HEK293 (cell line): ENCODE measurements around the gene ANXA3.

Experiments used
- CTCF ChIA-PET: fragments of 350-600 bp; formaldehyde crosslinking; extraction: SDS; loops from one replicate; lab custom pipeline; 2021; ENCODE audit warnings: antibody characterized with exemption; lab: Yijun Ruan, JAX
- POLR2A ChIA-PET: fragments of 300-600 bp; formaldehyde crosslinking; extraction: SDS; loops from one replicate; lab custom pipeline; 2020; ENCODE audit warnings: antibody characterized with exemption, inconsistent platforms; lab: Yijun Ruan, JAX
- H3K27ac ChIP-seq: fragments of 200-500 bp; sonication (Bioruptor generic); 2 replicates; pipeline ENCODE4 v1.5.1; 2014; ENCODE audit warnings: low read depth, low read length, control low read depth, inconsistent platforms; ENCODE audit errors: extremely low read depth
- H3K36me3 ChIP-seq, 2 experiments: fragments of 200-500 bp in 1 of 2; sonication (Bioruptor generic) in 1 of 2; 1 replicate in 1 of 2; 2 replicates in 1 of 2; pipeline ENCODE4 v1.5.1; 2014 to 2017; ENCODE audit warnings: inconsistent platforms in 2 of 2, low read length in 2 of 2; ENCODE audit not compliant: control insufficient read depth in 2 of 2, insufficient read depth in 1 of 2
- H3K4me1 ChIP-seq: fragments of 200-500 bp; sonication (Bioruptor generic); 2 replicates; pipeline ENCODE4 v1.5.1; 2014; ENCODE audit warnings: mild to moderate bottlenecking, low read length, inconsistent platforms; ENCODE audit not compliant: control insufficient read depth, insufficient read depth
- H3K4me3 ChIP-seq: 2 replicates; pipeline ENCODE4 v1.5.1; 2011; ENCODE audit warnings: low read depth, mild to moderate bottlenecking, control low read depth, low read length, moderate library complexity
- H3K9me3 ChIP-seq: fragments of 200-500 bp; sonication (Bioruptor generic); 2 replicates; pipeline ENCODE4 v1.5.1; 2014; ENCODE audit warnings: low read depth, low read length, inconsistent platforms; ENCODE audit not compliant: control insufficient read depth, insufficient read depth
- EGR2 ChIP-seq: fragments of 450-650 bp; formaldehyde crosslinking; IDR thresholded peaks from 2 replicates; pipeline ENCODE4 v1.5.1; 2016; ENCODE audit warnings: low read depth, missing biosample characterization, missing genetic modification characterization
- ELK4 ChIP-seq: IDR thresholded peaks from 2 replicates; pipeline ENCODE4 v1.6.1; 2011; ENCODE audit warnings: mild to moderate bottlenecking, low read depth, low read length, borderline replicate concordance
- REST ChIP-seq: fragments of 450-650 bp; formaldehyde crosslinking; IDR thresholded peaks from 2 replicates; pipeline ENCODE4 v1.5.1; 2016; ENCODE audit warnings: missing biosample characterization, missing genetic modification characterization
- SP7 ChIP-seq: fragments of 450-650 bp; formaldehyde crosslinking; IDR thresholded peaks from 2 replicates; pipeline ENCODE4 v1.5.1; 2016; ENCODE audit warnings: missing biosample characterization, missing genetic modification characterization
- ZBTB26 ChIP-seq: fragments of 450-650 bp; formaldehyde crosslinking; optimal IDR thresholded peaks from 2 replicates; pipeline ENCODE3; 2016; ENCODE audit warnings: missing biosample characterization, mild to moderate bottlenecking, missing genetic modification characterization
- ZEB2 ChIP-seq: fragments of 450-650 bp; formaldehyde crosslinking; IDR thresholded peaks from 2 replicates; pipeline ENCODE4 v1.5.1; 2016; ENCODE audit warnings: missing biosample characterization, missing genetic modification characterization
- ZFP41 ChIP-seq: fragments of 450-650 bp; formaldehyde crosslinking; IDR thresholded peaks from 2 replicates; pipeline ENCODE4 v1.5.1; 2016; ENCODE audit warnings: missing biosample characterization, missing genetic modification characterization, borderline replicate concordance
- ZNF148 ChIP-seq: fragments of 450-650 bp; formaldehyde crosslinking; IDR thresholded peaks from 2 replicates; pipeline ENCODE4 v1.5.0; 2017; ENCODE audit warnings: missing biosample characterization, missing genetic modification characterization, borderline replicate concordance
- ZNF16 ChIP-seq: fragments of 450-650 bp; formaldehyde crosslinking; IDR thresholded peaks from 2 replicates; pipeline ENCODE4 v1.5.1; 2016; ENCODE audit warnings: low read depth, missing biosample characterization, missing genetic modification characterization
- ZNF174 ChIP-seq: fragments of 450-650 bp; formaldehyde crosslinking; IDR thresholded peaks from 2 replicates; pipeline ENCODE4 v1.5.0; 2017; ENCODE audit warnings: missing biosample characterization, mild to moderate bottlenecking, missing genetic modification characterization
- ZNF214 ChIP-seq: fragments of 450-650 bp; formaldehyde crosslinking; IDR thresholded peaks from 2 replicates; pipeline ENCODE4 v1.5.1; 2017; ENCODE audit warnings: missing biosample characterization, mild to moderate bottlenecking, missing genetic modification characterization, borderline replicate concordance
- ZNF239 ChIP-seq: fragments of 450-650 bp; formaldehyde crosslinking; IDR thresholded peaks from 2 replicates; pipeline ENCODE4 v1.5.1; 2016; ENCODE audit warnings: missing biosample characterization, missing genetic modification characterization
- ZNF248 ChIP-seq: fragments of 450-650 bp; formaldehyde crosslinking; IDR thresholded peaks from 2 replicates; pipeline ENCODE4 v1.5.1; 2017; ENCODE audit warnings: missing biosample characterization, missing genetic modification characterization
- ZNF266 ChIP-seq: fragments of 450-650 bp; formaldehyde crosslinking; IDR thresholded peaks from 2 replicates; pipeline ENCODE4 v1.5.1; 2016; ENCODE audit warnings: missing biosample characterization, missing genetic modification characterization, low read depth
- ZNF302 ChIP-seq: fragments of 450-650 bp; formaldehyde crosslinking; IDR thresholded peaks from 2 replicates; pipeline ENCODE4 v1.5.1; 2016; ENCODE audit warnings: missing biosample characterization, missing genetic modification characterization, low read depth
- ZNF341 ChIP-seq: fragments of 450-650 bp; formaldehyde crosslinking; IDR thresholded peaks from 2 replicates; pipeline ENCODE4; 2016; ENCODE audit warnings: low read depth, missing biosample characterization, missing genetic modification characterization
- ZNF354C ChIP-seq: fragments of 450-650 bp; formaldehyde crosslinking; IDR thresholded peaks from 2 replicates; pipeline ENCODE4 v1.5.1; 2016; ENCODE audit warnings: missing biosample characterization, missing genetic modification characterization, low read depth, borderline replicate concordance
- ZNF48 ChIP-seq: fragments of 450-650 bp; formaldehyde crosslinking; IDR thresholded peaks from 2 replicates; pipeline ENCODE4 v1.5.1; 2016; ENCODE audit warnings: missing biosample characterization, missing genetic modification characterization
- ZNF529 ChIP-seq: fragments of 450-650 bp; formaldehyde crosslinking; IDR thresholded peaks from 2 replicates; pipeline ENCODE4 v1.5.1; 2017; ENCODE audit warnings: missing genetic modification characterization, missing biosample characterization; ENCODE audit not compliant: insufficient replicate concordance
- ZNF560 ChIP-seq: fragments of 450-650 bp; formaldehyde crosslinking; IDR thresholded peaks from 2 replicates; pipeline ENCODE4 v1.5.1; 2017; ENCODE audit warnings: missing biosample characterization, missing genetic modification characterization, borderline replicate concordance
- ZNF76 ChIP-seq: fragments of 450-650 bp; formaldehyde crosslinking; IDR thresholded peaks from 2 replicates; pipeline ENCODE4; 2016; ENCODE audit warnings: low read depth, missing biosample characterization, missing genetic modification characterization, borderline replicate concordance
- ZNF837 ChIP-seq: fragments of 450-650 bp; formaldehyde crosslinking; IDR thresholded peaks from 2 replicates; pipeline ENCODE4 v1.5.1; 2016; ENCODE audit warnings: missing biosample characterization, missing genetic modification characterization
- ZXDB ChIP-seq: fragments of 450-650 bp; formaldehyde crosslinking; IDR thresholded peaks from 2 replicates; pipeline ENCODE4 v1.5.1; 2016; ENCODE audit warnings: missing biosample characterization, missing genetic modification characterization

Gene ANXA3

GRCh38 chr4:78609580-78609979 is 58.0 kb downstream of the ANXA3 start (continued):
- no peak for TF ChIP-seq ZNF354C (tag by site-specific recombination)
- TF ChIP-seq ZNF302 (tag by site-specific recombination) = no peak
- no peak for TF ChIP-seq ZNF148 (tag by site-specific recombination)
- no peak for TF ChIP-seq ZNF48 (tag by site-specific recombination)
- TF ChIP-seq SP7 = no peak
- no peak for TF ChIP-seq ZNF341
- TF ChIP-seq ZNF239 (tag by site-specific recombination) = no peak
- no peak for TF ChIP-seq REST (tag by site-specific recombination)

GRCh38 chr4:78610546-78611214 is 59.1 kb downstream of the ANXA3 start:
- CTCF ChIA-PET = interaction anchor here (1.0 kb wide), 1 partner anchor 88 kb away, joined by 3 read pairs; no protein-coding TSS in a partner anchor

More at GRCh38 chr4:78610546-78611214, 59.1 kb downstream of the ANXA3 start:
- Histone ChIP-seq H3K36me3 (peaks cover 0 to 5% of the 10 kb centered on the region in 2 experiments; a peak in 1 of 3 replicates), H3K4me1 (no peaks in the 10 kb centered on the region), H3K4me3 (no peak overlapping the region), H3K9me3 (no peaks in the 10 kb centered on the region), H3K27ac (no peak overlapping the region)
- TF ChIP-seq ZNF16 (tag by site-specific recombination) (no peak), ZNF174 (no peak), ZNF529 (no peak), ZNF76 (tag by site-specific recombination) (no peak), EGR2 (tag by site-specific recombination) (no peak), ZNF214 (tag by site-specific recombination) (no peak), ZEB2 (tag by site-specific recombination) (no peak), ELK4 (no peak), ZNF248 (no peak), ZFP41 (tag by site-specific recombination) (no peak), ZXDB (tag by site-specific recombination) (no peak), ZNF837 (no peak), ZNF48 (tag by site-specific recombination) (no peak), ZNF266 (tag by site-specific recombination) (no peak), ZNF560 (tag by site-specific recombination) (no peak), ZBTB26 (no peak)
- POLR2A ChIA-PET = interaction anchor here (0.6 to 1.5 kb wide), 2 partner anchors 166 to 702 kb away, joined by 3 to 4 read pairs; partner anchors contain the start of gene BMP2K
